BLaER1 (cell line): ENCODE measurements around the gene SFTPA1.
"Not testable (repeated sequence)": the region's sequence is repeated elsewhere in the genome, so short reads cannot be mapped to it uniquely, and the experiment has no call there.

ENCODE experiments used
- H3K27ac ChIP-seq: shearing (Covaris generic); formaldehyde crosslinking; 2 replicates; pipeline ENCODE4 v1.8.1; 2022
- H3K27me3 ChIP-seq: shearing (Covaris generic); formaldehyde crosslinking; 2 replicates; pipeline ENCODE4 v1.8.1; 2022
- H3K36me3 ChIP-seq: shearing (Covaris generic); formaldehyde crosslinking; 2 replicates; pipeline ENCODE4 v1.8.1; 2022
- H3K4me1 ChIP-seq: shearing (Covaris generic); formaldehyde crosslinking; 2 replicates; pipeline ENCODE4 v1.8.1; 2022
- H3K4me2 ChIP-seq: shearing (Covaris generic); formaldehyde crosslinking; 2 replicates; pipeline ENCODE4 v1.8.1; 2022
- H3K4me3 ChIP-seq: shearing (Covaris generic); formaldehyde crosslinking; 2 replicates; pipeline ENCODE4 v1.8.1; 2022
- H3K9ac ChIP-seq: shearing (Covaris generic); formaldehyde crosslinking; 2 replicates; pipeline ENCODE4 v1.8.1; 2022
- H3K9me3 ChIP-seq: shearing (Covaris generic); formaldehyde crosslinking; 2 replicates; pipeline ENCODE4 v1.8.1; 2022
- H4K20me1 ChIP-seq: shearing (Covaris generic); formaldehyde crosslinking; 2 replicates; pipeline ENCODE4 v1.8.1; 2022
- Cebpa-rat ChIP-seq: shearing (Covaris generic); IDR thresholded peaks from 2 replicates; pipeline ENCODE4 v1.8.1; 2022

Gene SFTPA1

GRCh38 chr10:79608505-79609375 lies 2.0 kb upstream of the SFTPA1 start:
- H3K27ac ChIP-seq: no peak overlapping the region
- H3K4me3 ChIP-seq: no peak overlapping the region
- no peaks in the 10 kb centered on the region for H3K9me3 ChIP-seq

GRCh38 chr10:79611193-79611976 lies 646 bp downstream of the SFTPA1 start:
- Histone ChIP-seq H3K4me2 (peak overlapping the region; percentile 47), H3K4me1 (peaks cover 10% of the 10 kb centered on the region)
- not testable (repeated sequence) for H3K27me3 ChIP-seq, H3K9me3 ChIP-seq, H4K20me1 ChIP-seq, H3K9ac ChIP-seq, H3K4me3 ChIP-seq, H3K27ac ChIP-seq, H3K36me3 ChIP-seq

More at GRCh38 chr10:79608505-79609375, 2.0 kb upstream of the SFTPA1 start:
- H4K20me1 ChIP-seq: no peaks in the 10 kb centered on the region
- H3K4me2 ChIP-seq: no peak overlapping the region
- H3K27me3 ChIP-seq: no peaks in the 10 kb centered on the region
- no peak for TF ChIP-seq Cebpa-rat
- no peaks in the 10 kb centered on the region for H3K36me3 ChIP-seq
- no peak overlapping the region for H3K9ac ChIP-seq
- H3K4me1 ChIP-seq: peaks cover 10% of the 10 kb centered on the region

GRCh38 chr10:79615577-79615976 lies 4.8 kb downstream of the SFTPA1 start:
- Histone ChIP-seq H3K36me3 (no peaks in the 10 kb centered on the region), H3K4me2 (no peak overlapping the region), H3K27me3 (no peaks in the 10 kb centered on the region), H3K9ac (no peak overlapping the region), H4K20me1 (no peaks in the 10 kb centered on the region), H3K27ac (no peak overlapping the region), H3K9me3 (no peaks in the 10 kb centered on the region), H3K4me3 (no peak overlapping the region), H3K4me1 (peaks cover 6% of the 10 kb centered on the region)
- TF ChIP-seq Cebpa-rat: no peak

- TF ChIP-seq Cebpa-rat: no peak
- Histone ChIP-seq H3K27ac (no peak overlapping the region), H4K20me1 (no peaks in the 10 kb centered on the region), H3K4me3 (no peak overlapping the region), H3K4me1 (peaks cover under 1% of the 10 kb centered on the region; the same call in 1 of the 2 replicates), H3K4me2 (no peak overlapping the region), H3K27me3 (no peaks in the 10 kb centered on the region), H3K9me3 (no peaks in the 10 kb centered on the region), H3K36me3 (no peaks in the 10 kb centered on the region), H3K9ac (no peak overlapping the region)
Measured at GRCh38 chr10:79616164-79616563, 5.4 kb downstream of the SFTPA1 start.

- H3K9me3 ChIP-seq: peaks cover 13% of the 10 kb centered on the region
- H4K20me1 ChIP-seq, H3K27me3 ChIP-seq, H3K4me2 ChIP-seq, H3K4me1 ChIP-seq, H3K36me3 ChIP-seq, H3K9ac ChIP-seq, H3K4me3 ChIP-seq, H3K27ac ChIP-seq: not testable (repeated sequence)
Measured at GRCh38 chr10:79623663-79624062, 12.9 kb downstream of the SFTPA1 start.

- TF ChIP-seq Cebpa-rat: no peak
- H3K36me3 ChIP-seq: no peaks in the 10 kb centered on the region
- no peaks in the 10 kb centered on the region for H4K20me1 ChIP-seq
- H3K27ac ChIP-seq: no peak overlapping the region
- H3K4me3 ChIP-seq: no peak overlapping the region
- no peak overlapping the region for H3K9ac ChIP-seq
- no peaks in the 10 kb centered on the region for H3K4me1 ChIP-seq
- peaks cover 11% of the 10 kb centered on the region for H3K9me3 ChIP-seq
- no peaks in the 10 kb centered on the region for H3K27me3 ChIP-seq
- no peak overlapping the region for H3K4me2 ChIP-seq
Measured at GRCh38 chr10:79627075-79627474, 16.3 kb downstream of the SFTPA1 start.

GRCh38 chr10:79628083-79628482 lies 17.3 kb downstream of the SFTPA1 start:
- TF ChIP-seq Cebpa-rat: no peak
- H3K4me1 ChIP-seq: no peaks in the 10 kb centered on the region
- H3K36me3 ChIP-seq: no peaks in the 10 kb centered on the region
- H3K27me3 ChIP-seq: no peaks in the 10 kb centered on the region
- no peak overlapping the region for H3K4me3 ChIP-seq
- no peak overlapping the region for H3K4me2 ChIP-seq
- H3K9me3 ChIP-seq: peaks cover 10% of the 10 kb centered on the region
- H3K27ac ChIP-seq: no peak overlapping the region
- H4K20me1 ChIP-seq: no peaks in the 10 kb centered on the region
- no peak overlapping the region for H3K9ac ChIP-seq

GRCh38 chr10:79628988-79629954 lies 18.5 kb downstream of the SFTPA1 start:
- Histone ChIP-seq H3K27me3 (no peaks in the 10 kb centered on the region), H3K4me1 (no peaks in the 10 kb centered on the region), H3K4me2 (no peak overlapping the region), H3K9me3 (peaks cover 7% of the 10 kb centered on the region; the same call in 1 of the 2 replicates), H3K36me3 (no peaks in the 10 kb centered on the region), H3K9ac (no peak overlapping the region), H3K4me3 (no peak overlapping the region), H3K27ac (no peak overlapping the region), H4K20me1 (no peaks in the 10 kb centered on the region)
- TF ChIP-seq Cebpa-rat: no peak

GRCh38 chr10:79629955-79630327 lies 19.2 kb downstream of the SFTPA1 start:
- Histone ChIP-seq H4K20me1 (no peaks in the 10 kb centered on the region), H3K4me3 (no peak overlapping the region), H3K9me3 (peaks cover 7% of the 10 kb centered on the region; the same call in 1 of the 2 replicates), H3K4me2 (no peak overlapping the region), H3K36me3 (no peaks in the 10 kb centered on the region), H3K9ac (no peak overlapping the region), H3K4me1 (no peaks in the 10 kb centered on the region), H3K27ac (no peak overlapping the region), H3K27me3 (no peaks in the 10 kb centered on the region)
- no peak for TF ChIP-seq Cebpa-rat

GRCh38 chr10:79636654-79637199 lies 26.0 kb downstream of the SFTPA1 start:
- H3K4me1 ChIP-seq, H3K4me2 ChIP-seq, H3K27ac ChIP-seq, H3K4me3 ChIP-seq, H3K36me3 ChIP-seq, H3K27me3 ChIP-seq, H3K9ac ChIP-seq, H4K20me1 ChIP-seq: not testable (repeated sequence)
- peaks cover 19% of the 10 kb centered on the region for H3K9me3 ChIP-seq
